HG03521 (cell line): ENCODE results near the gene SLC6A19.

Source experiments
- ATAC-seq: cut with Tn5 transposase; IDR thresholded peaks from one replicate; pipeline ENCODE4 v1.9.1; 2021; ENCODE audit warnings: mild to moderate bottlenecking, moderate library complexity; ENCODE audit not compliant: unreplicated experiment

SLC6A19 gene

GRCh38 chr5:1208221-1208742 lies 6.9 kb downstream of the SLC6A19 start:
- no peak for ATAC-seq

DNA sequence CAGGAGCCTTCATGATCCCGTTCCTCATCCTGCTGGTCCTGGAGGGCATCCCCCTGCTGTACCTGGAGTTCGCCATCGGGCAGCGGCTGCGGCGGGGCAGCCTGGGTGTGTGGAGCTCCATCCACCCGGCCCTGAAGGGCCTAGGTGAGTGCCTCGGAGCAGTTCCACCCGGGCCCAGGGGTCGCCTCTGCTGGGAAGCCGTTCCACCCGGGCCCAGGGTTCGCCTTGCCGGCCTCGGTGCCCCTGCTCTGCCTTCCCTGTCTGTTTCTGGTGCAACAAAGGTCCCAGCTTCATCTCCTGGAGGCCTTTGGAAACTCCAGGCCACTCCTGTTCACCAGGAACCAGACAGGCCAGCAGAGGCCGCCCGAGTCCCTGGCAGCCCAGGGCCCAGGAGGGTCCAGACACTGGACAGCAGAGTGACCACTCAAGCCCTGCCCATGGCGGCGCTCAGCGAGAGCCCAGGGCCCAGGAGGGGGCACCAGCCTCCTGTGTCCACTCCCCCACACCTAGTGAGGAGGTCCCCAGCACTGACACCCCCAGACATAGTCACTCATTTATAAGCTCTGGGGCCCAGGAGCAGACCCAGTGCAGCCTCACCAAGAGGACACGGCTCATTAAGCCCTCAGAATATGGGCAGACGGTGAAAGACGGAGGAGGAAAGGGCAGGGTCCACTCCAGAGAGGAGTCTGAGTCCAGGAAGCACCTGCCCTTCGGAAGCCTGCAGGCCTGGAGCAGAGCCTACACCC lies 7.5 kb downstream of the SLC6A19 start:
- no peak for ATAC-seq

- ATAC-seq: no peak
Measured at GRCh38 chr5:1209489-1209852, 8.1 kb downstream of the SLC6A19 start.

- no peak for ATAC-seq
Measured at GRCh38 chr5:1209896-1210776, 8.7 kb downstream of the SLC6A19 start.

- no peak for ATAC-seq
Measured at GRCh38 chr5:1210832-1211251, 9.4 kb downstream of the SLC6A19 start.

GRCh38 chr5:1211701-1212100 lies 10.3 kb downstream of the SLC6A19 start:
- no peak for ATAC-seq

GRCh38 chr5:1212271-1212670 lies 10.9 kb downstream of the SLC6A19 start:
- ATAC-seq: no peak

GRCh38 chr5:1212881-1213280 lies 11.5 kb downstream of the SLC6A19 start:
- no peak for ATAC-seq

- ATAC-seq: no peak
Measured at GRCh38 chr5:1213508-1214162, 12.2 kb downstream of the SLC6A19 start.

DNA sequence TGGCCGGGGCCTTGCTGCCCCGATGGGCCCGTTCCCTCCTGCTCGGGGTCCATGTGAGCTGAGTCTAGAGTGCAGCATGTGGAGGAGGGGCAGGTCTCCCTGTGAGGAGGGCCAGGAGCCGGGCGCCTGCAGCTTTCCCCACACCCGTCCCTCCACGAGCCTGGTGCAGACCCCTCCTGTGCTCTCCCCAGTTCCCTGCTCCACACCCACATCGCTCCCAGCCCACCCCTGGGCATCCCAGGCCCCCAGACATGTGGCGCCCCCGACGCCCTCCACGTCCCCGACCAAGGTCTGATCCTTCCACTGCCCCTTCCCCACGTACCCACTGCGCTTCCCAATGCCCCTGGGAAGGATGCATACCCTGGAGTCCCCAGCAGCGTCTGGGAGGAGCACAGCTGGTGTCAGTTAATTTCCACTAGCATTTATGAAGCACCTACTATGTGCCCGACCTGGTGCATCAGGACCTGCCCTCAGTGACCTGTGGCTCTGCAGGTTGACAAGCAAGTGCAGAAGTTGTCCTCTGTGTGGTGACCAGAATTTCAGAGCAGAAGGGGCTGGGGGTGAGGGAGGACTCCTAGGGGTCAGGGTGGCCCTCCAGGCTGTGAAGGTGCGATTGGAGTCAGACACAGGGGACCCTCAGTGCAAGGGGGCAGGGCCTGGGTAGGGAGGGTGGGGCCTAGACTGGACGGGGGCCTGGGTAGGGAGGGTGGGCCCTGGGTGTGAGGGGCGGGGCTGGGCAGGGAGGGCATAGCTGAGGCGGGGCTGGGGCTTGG lies 13.0 kb downstream of the SLC6A19 start:
- ATAC-seq: no peak

GRCh38 chr5:1214936-1215220 lies 13.5 kb downstream of the SLC6A19 start:
- no peak for ATAC-seq

DNA sequence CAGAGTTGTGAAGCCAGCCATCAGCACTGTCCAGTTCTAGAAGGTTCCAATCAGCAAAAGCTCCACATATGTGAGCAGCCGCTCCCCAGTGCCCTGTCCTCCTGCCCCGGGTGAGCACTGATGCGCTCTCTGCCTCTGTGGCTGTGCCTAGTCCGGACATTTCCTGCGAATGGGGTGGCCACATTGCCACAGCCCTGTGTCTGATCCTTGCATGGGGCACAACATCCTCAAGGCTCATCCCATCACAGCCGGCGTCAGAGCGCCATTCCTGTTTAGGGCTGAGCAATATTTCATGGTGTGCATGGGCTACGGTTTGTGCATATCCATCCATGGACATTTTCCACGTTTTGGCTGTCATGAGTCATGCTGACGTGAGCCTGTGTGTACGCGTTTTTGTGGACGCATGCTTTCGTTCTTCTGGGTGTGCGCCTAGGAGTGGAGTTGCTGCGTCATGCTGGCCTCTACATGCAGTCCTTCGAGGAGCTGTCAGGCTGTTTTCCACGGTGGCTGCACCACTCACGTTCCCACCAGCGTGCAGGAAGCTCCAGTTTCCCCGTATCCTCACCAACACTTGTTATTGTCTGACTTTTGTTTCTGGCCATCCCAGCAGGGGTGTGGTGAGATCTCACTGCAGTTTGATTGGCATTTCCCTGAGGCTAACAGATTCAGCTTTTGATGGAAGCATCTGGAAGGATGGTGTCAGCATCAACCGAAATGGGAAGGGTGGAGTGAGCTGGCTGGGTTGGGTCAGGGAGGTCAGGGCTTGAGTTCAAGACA lies 14.1 kb downstream of the SLC6A19 start:
- ATAC-seq: no peak

GRCh38 chr5:1216211-1216917 lies 15.0 kb downstream of the SLC6A19 start:
- ATAC-seq: no peak

GRCh38 chr5:1216918-1217295 lies 15.5 kb downstream of the SLC6A19 start:
- ATAC-seq: no peak

DNA sequence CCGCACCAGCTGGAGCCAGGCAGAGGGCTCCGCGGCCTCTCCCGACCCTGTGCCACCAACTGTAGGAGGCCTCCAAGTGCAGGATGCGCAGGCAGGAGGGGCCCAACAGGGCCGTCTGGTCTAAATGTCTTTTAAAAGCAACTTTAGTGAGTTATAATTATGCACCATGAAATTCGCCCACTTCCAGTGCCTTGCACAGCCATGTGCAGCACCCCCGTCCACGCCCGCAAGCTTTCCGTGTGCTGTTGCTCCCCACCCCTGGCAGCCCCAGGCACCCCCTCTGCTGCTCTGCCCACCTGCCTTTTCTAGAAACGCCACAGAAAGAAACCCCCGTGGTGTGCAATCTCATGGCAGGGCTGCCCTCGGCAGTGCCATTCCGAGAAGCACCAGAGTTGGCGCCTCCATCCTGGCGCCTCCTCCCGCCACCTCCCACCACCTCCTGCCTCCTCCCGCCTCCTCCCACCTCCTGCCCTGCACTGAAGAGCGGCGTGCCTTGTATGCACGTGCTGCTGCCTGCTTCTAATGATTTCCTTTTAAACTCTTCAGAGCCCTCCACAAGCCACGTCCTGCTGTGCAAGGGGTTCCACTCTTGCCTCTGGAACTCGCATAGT lies 16.3 kb downstream of the SLC6A19 start:
- no peak for ATAC-seq

DNA sequence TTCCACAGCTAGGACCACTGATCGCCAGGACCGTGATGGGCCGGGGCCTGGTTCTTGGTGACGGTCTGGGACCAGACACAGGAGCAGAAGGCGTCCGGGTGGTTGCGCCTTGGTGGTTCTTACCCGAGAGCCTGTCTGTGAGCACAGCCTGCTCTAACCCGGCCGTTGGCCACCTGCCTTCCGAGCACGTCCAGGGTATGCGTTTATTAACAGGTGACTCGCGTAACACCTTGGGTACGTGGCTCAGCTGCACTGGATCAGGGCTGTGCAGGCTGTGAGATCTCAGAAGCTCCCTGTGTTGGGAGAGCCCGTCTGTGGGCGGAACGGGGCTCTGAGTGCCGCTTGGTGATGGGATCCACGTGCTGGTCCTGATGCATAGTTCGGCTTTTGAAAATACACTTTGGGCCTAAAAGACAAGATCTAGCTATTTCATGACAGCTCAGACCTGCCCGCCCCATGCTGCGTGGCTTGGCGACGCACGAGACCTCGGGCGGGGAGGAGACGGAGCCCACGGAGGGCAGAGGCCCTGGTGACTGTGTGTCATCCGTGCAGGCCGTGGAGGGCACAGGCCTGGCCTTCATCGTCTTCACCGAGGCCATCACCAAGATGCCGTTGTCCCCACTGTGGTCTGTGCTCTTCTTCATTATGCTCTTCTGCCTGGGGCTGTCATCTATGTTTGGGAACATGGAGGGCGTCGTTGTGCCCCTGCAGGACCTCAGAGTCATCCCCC lies 17.1 kb downstream of the SLC6A19 start:
- ATAC-seq: no peak

GRCh38 chr5:1219098-1219767 lies 17.8 kb downstream of the SLC6A19 start:
- no peak for ATAC-seq

DNA sequence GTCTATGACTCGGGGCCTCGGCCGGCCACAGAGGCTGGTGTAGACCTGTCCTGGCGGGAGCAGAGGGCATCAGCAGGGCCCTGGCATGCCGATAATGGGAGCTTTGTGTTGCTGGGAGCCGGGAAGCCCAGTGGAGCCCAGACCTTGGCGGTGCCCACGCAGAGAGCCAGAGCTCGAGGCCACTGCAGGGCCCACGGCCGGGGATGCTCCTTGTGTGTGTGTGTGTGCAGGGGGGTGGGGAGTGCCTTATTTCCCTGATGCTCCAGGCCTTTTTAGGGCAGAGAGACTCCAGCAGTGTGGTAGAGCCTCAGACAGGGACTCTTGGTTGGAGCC lies 18.3 kb downstream of the SLC6A19 start:
- ATAC-seq: no peak
